A673 (cell line): ENCODE measurements around the gene UMODL1. TPM values are rescaled to one million over a fixed set of nuclear protein-coding genes. Genes with fewer than 3 reads are reported as not detected.
A peak's percentile ranks its signal among the peaks of the same experiment; 100 is the strongest.

ENCODE experiments used
- BruUV-seq: library from RNA; stranded (reverse); fragments of 400-500 nt; replicated peaks from 2 replicates; lab custom pipeline; 2021; lab: Mats Ljungman, UMichigan
- CTCF ChIA-PET: fragments of 300-600 bp; sonication (Branson Sonifier 250); formaldehyde crosslinking; loops from one replicate; lab custom pipeline; 2022; ENCODE audit warnings: antibody characterized with exemption; lab: Charles Lee
- POLR2A ChIA-PET: fragments of 300-600 bp; sonication (Branson Sonifier 250); formaldehyde crosslinking; loops from one replicate; lab custom pipeline; 2022; ENCODE audit warnings: antibody characterized with exemption; ENCODE audit not compliant: low non-redundant PET; lab: Charles Lee
- DNase-seq: peaks from one replicate; pipeline ENCODE4 v3.0.0-alpha.2; 2015; ENCODE audit warnings: low spot score
- H3K27ac ChIP-seq: fragments of 200-600 bp; sonication (generic); 2 replicates; pipeline ENCODE4 v1.5.1; 2016; ENCODE audit warnings: mixed run types, low read depth, mild to moderate bottlenecking, mixed read lengths, antibody characterized with exemption, low read length; ENCODE audit not compliant: poor library complexity, severe bottlenecking
- H3K27me3 ChIP-seq: fragments of 200-600 bp; sonication (generic); replicated peaks from 2 replicates; pipeline ENCODE4 v1.6.1; 2017; ENCODE audit warnings: mixed run types, low read depth, mild to moderate bottlenecking, mixed read lengths, antibody characterized with exemption, low read length; ENCODE audit not compliant: insufficient read depth, poor library complexity
- H3K36me3 ChIP-seq: fragments of 200-600 bp; sonication (generic); 2 replicates; pipeline ENCODE4 v1.6.1; 2016; ENCODE audit warnings: mixed run types, mild to moderate bottlenecking, mixed read lengths, antibody characterized with exemption, low read length; ENCODE audit not compliant: insufficient read depth, poor library complexity, severe bottlenecking
- H3K4me1 ChIP-seq: fragments of 200-600 bp; sonication (generic); 2 replicates; pipeline ENCODE4 v1.6.1; 2017; ENCODE audit warnings: mixed run types, mild to moderate bottlenecking, mixed read lengths, antibody characterized with exemption, low read length; ENCODE audit not compliant: insufficient read depth, poor library complexity, severe bottlenecking
- H3K4me3 ChIP-seq: fragments of 200-600 bp; sonication (generic); 2 replicates; pipeline ENCODE4 v1.5.1; 2016; ENCODE audit warnings: low read depth, mixed run types, mild to moderate bottlenecking, mixed read lengths, low read length; ENCODE audit not compliant: poor library complexity, severe bottlenecking
- H3K9me3 ChIP-seq: fragments of 200-600 bp; sonication (generic); 2 replicates; pipeline ENCODE4 v1.6.1; 2016; ENCODE audit warnings: mixed run types, low read depth, mild to moderate bottlenecking, mixed read lengths, antibody characterized with exemption, low read length; ENCODE audit not compliant: poor library complexity, severe bottlenecking
- CTCF ChIP-seq: fragments of 300-800, 200-600 bp; sonication (generic); conservative IDR thresholded peaks from 2 replicates; pipeline ENCODE4 v1.5.1; 2017; ENCODE audit warnings: low read depth, mild to moderate bottlenecking, antibody characterized with exemption, low read length, moderate library complexity, mixed read lengths
- EZH2 ChIP-seq: fragments of 200-600 bp; sonication (generic); IDR thresholded peaks from 2 replicates; pipeline ENCODE4 v1.6.1; 2017; ENCODE audit warnings: borderline replicate concordance, low read depth, mild to moderate bottlenecking, mixed read lengths, antibody characterized with exemption, low read length; ENCODE audit not compliant: poor library complexity, severe bottlenecking
- intact Hi-C: fragments of 100-400 bp; cut with micrococcal nuclease; formaldehyde crosslinking; loops from one replicate; pipeline ENCODE4 v1.10.0; 2022; ENCODE audit not compliant: unreplicated experiment
- total RNA-seq: library from RNA; stranded (reverse); gene quantifications from 2 replicates; pipeline ENCODE4 v1.2.3, GENCODE V29; 2021

The UMODL1 gene
- total RNA-seq, 1 experiment from 2014 or later, result not detected

- no peak for TF ChIP-seq CTCF
- TF ChIP-seq EZH2, result no peak
- ChIA-PET POLR2A (interaction anchor here (0.5 kb wide), 1 partner anchor 306 kb away, joined by 3 read pairs; no protein-coding TSS in a partner anchor), CTCF (interaction anchor here (0.6 to 1.0 kb wide), 2 partner anchors 10 to 818 kb away, joined by 3 read pairs; no protein-coding TSS in a partner anchor)
- Histone ChIP-seq H3K27ac (no peak overlapping the region), H3K27me3 (no peaks in the 10 kb centered on the region), H3K9me3 (peaks cover 7% of the 10 kb centered on the region), H3K36me3 (no peaks in the 10 kb centered on the region), H3K4me1 (peaks cover 11% of the 10 kb centered on the region), H3K4me3 (no peak overlapping the region)
- no TSS peak for BruUV-seq
- no peak for DNase-seq
- intact Hi-C loops, result no loop called here
These were observed 26.2 kb downstream of the UMODL1 start for GRCh38 chr21:42097274-42097673.

- Histone ChIP-seq H3K9me3 (peaks cover 7% of the 10 kb centered on the region), H3K27ac (no peak overlapping the region), H3K4me1 (peaks cover 11% of the 10 kb centered on the region), H3K36me3 (no peaks in the 10 kb centered on the region), H3K4me3 (no peak overlapping the region), H3K27me3 (no peaks in the 10 kb centered on the region)
- POLR2A ChIA-PET, result no interaction called here
- TF ChIP-seq CTCF (no peak), EZH2 (no peak)
- CTCF ChIA-PET, result interaction anchor here (1.0 kb wide), 1 partner anchor 10 kb away, joined by 3 read pairs; no protein-coding TSS in a partner anchor
- intact Hi-C loops, result no loop called here
- BruUV-seq, result no TSS peak
- peak; percentile 88 for DNase-seq
These were observed 26.8 kb downstream of the UMODL1 start for GRCh38 chr21:42097860-42098454.

GRCh38 chr21:42098957-42099505, 27.9 kb downstream of the UMODL1 start:
- POLR2A ChIA-PET, result no interaction called here
- CTCF ChIA-PET, result no interaction called here
- Histone ChIP-seq H3K4me1 (peaks cover 11% of the 10 kb centered on the region), H3K4me3 (no peak overlapping the region), H3K27me3 (no peaks in the 10 kb centered on the region), H3K36me3 (no peaks in the 10 kb centered on the region), H3K9me3 (peaks cover 7% of the 10 kb centered on the region), H3K27ac (no peak overlapping the region)
- no peak for TF ChIP-seq EZH2
- no peak for TF ChIP-seq CTCF
- intact Hi-C loops, result no loop called here
- BruUV-seq, result no TSS peak
- no peak for DNase-seq
